Measurements from ENCODE around the gene TM9SF3.

TM9SF3 gene

DNA sequence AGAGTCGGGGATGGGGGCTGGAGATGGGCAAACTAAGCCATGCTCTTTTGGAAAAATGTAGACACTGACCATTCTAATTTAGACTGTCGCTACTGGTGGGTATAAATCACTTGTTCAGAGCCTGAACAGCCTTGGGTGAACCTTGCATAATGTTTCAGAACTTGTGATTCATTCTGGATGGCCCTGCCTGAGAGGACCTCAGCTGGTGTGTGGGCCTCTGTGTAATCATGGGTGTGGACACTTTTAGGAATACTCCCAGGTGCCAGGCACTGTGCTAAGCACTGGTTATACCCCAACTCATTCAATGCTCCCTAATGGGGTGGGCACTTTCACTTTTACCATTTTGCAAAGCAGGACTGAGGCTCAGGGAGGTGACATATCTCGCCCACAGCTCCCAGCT is 26.8 kb upstream of the TM9SF3 start:
- CTCF ChIA-PET = no interaction called here
- Histone ChIP-seq H3K4me3 (ENCODE audit: control insufficient read depth in 1 of 7, extremely low read depth in 1 of 7, insufficient read depth in 4 of 7, low read depth in 2 of 7, low read length in 6 of 7) (no peak overlapping the region), H3K27me3 (replicated peaks in 2 of 5; ENCODE audit: control insufficient read depth in 4 of 5, insufficient read depth in 5 of 5, low read length in 4 of 5) (no peaks in the 10 kb centered on the region), H3K4me1 (ENCODE audit: control extremely low read depth in 1 of 4, control insufficient read depth in 4 of 4, insufficient read depth in 4 of 4, low read length in 3 of 4) (peaks cover 0 to 5% (median 0%) of the 10 kb centered on the region in 4 experiments), H3K27ac (ENCODE audit: insufficient read depth in 1 of 2, low read depth in 1 of 2, low read length in 2 of 2, poor library complexity in 1 of 2, severe bottlenecking in 2 of 2) (no peak overlapping the region), H3K9me3 (ENCODE audit: control extremely low read depth in 1 of 5, control insufficient read depth in 4 of 5, insufficient read depth in 2 of 5, low read depth in 1 of 5, low read length in 4 of 5) (no peaks in the 10 kb centered on the region), H3K36me3 (ENCODE audit: control insufficient read depth in 4 of 4, insufficient read depth in 4 of 4, low read length in 3 of 4) (peaks cover 17 to 80% (median 57%) of the 10 kb centered on the region in 4 experiments)
- POLR2A ChIA-PET = no interaction called here
- DNase-seq = no peak
- 95% methylated on average over 3 of the region's 3 CpGs for WGBS (ENCODE audit: insufficient coverage)

- no peaks in the 10 kb centered on the region for H3K27me3 ChIP-seq (replicated peaks in 2 of 5; ENCODE audit: control insufficient read depth in 4 of 5, insufficient read depth in 5 of 5, low read length in 4 of 5)
- H3K4me3 ChIP-seq (ENCODE audit: control insufficient read depth in 1 of 7, extremely low read depth in 1 of 7, insufficient read depth in 4 of 7, low read depth in 2 of 7, low read length in 6 of 7) = no peak overlapping the region
- H3K9me3 ChIP-seq (ENCODE audit: control extremely low read depth in 1 of 5, control insufficient read depth in 4 of 5, insufficient read depth in 2 of 5, low read depth in 1 of 5, low read length in 4 of 5) = no peaks in the 10 kb centered on the region
- no peak for DNase-seq
- peaks cover 21 to 81% (median 61%) of the 10 kb centered on the region in 4 experiments for H3K36me3 ChIP-seq (ENCODE audit: control insufficient read depth in 4 of 4, insufficient read depth in 4 of 4, low read length in 3 of 4)
- H3K4me1 ChIP-seq (ENCODE audit: control extremely low read depth in 1 of 4, control insufficient read depth in 4 of 4, insufficient read depth in 4 of 4, low read length in 3 of 4) = peaks cover 0 to 5% (median 0%) of the 10 kb centered on the region in 4 experiments
- CTCF ChIA-PET = no interaction called here
- POLR2A ChIA-PET = interaction anchor here (0.6 kb wide), 1 partner anchor 177 kb away, joined by 3 read pairs; no protein-coding TSS in a partner anchor
- 97% methylated on average over 5 of the region's 8 CpGs for WGBS (ENCODE audit: insufficient coverage)
- no peak overlapping the region for H3K27ac ChIP-seq (ENCODE audit: insufficient read depth in 1 of 2, low read depth in 1 of 2, low read length in 2 of 2, poor library complexity in 1 of 2, severe bottlenecking in 2 of 2)
Measured at GRCh38 chr10:96612055-96612830, 25.4 kb upstream of the TM9SF3 start.

- H3K9me3 ChIP-seq (ENCODE audit: control extremely low read depth in 1 of 5, control insufficient read depth in 4 of 5, insufficient read depth in 2 of 5, low read depth in 1 of 5, low read length in 4 of 5) = no peaks in the 10 kb centered on the region
- ChIA-PET POLR2A (interaction anchor here (0.6 kb wide), 1 partner anchor 13 kb away, joined by 3 read pairs; no protein-coding TSS in a partner anchor), CTCF (interaction anchor here (0.7 to 1.3 kb wide), 2 partner anchors 29 to 415 kb away, joined by 3 to 4 read pairs; no protein-coding TSS in a partner anchor)
- H3K4me3 ChIP-seq (ENCODE audit: control insufficient read depth in 1 of 7, extremely low read depth in 1 of 7, insufficient read depth in 4 of 7, low read depth in 2 of 7, low read length in 6 of 7) = no peak overlapping the region
- H3K36me3 ChIP-seq (ENCODE audit: control insufficient read depth in 4 of 4, insufficient read depth in 4 of 4, low read length in 3 of 4) = peaks cover 18 to 80% (median 57%) of the 10 kb centered on the region in 4 experiments
- peaks cover 0 to 5% (median 0%) of the 10 kb centered on the region in 4 experiments for H3K4me1 ChIP-seq (ENCODE audit: control extremely low read depth in 1 of 4, control insufficient read depth in 4 of 4, insufficient read depth in 4 of 4, low read length in 3 of 4)
- H3K27me3 ChIP-seq (replicated peaks in 2 of 5; ENCODE audit: control insufficient read depth in 4 of 5, insufficient read depth in 5 of 5, low read length in 4 of 5) = no peaks in the 10 kb centered on the region
- no peak overlapping the region for H3K27ac ChIP-seq (ENCODE audit: insufficient read depth in 1 of 2, low read depth in 1 of 2, low read length in 2 of 2, poor library complexity in 1 of 2, severe bottlenecking in 2 of 2)
- 96% methylated on average over 3 of the region's 6 CpGs for WGBS (ENCODE audit: insufficient coverage)
- no peak for DNase-seq
Measured at GRCh38 chr10:96610817-96611216, 24.0 kb upstream of the TM9SF3 start.

DNA sequence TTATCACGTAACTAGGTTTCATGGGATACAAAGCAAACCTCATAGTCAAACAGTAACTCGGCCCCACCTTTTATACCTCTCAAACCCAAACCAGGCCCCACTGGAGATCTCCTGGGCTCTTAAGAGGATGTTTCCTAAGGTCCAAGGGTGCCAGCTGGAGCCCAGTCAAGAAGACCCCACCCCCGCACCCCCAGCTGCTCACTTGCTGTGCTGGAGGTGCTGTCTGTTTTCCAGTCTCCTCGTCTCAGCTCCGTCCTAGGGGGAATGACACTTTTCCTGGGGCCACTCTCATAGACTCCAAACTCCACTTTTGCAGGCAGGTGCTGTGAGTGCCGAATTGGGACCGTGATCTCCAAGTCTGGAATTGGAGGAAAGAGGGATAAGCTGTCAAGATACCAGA is 22.7 kb upstream of the TM9SF3 start:
- POLR2A ChIA-PET = interaction anchor here (1.5 kb wide), 1 partner anchor 22 kb away, joined by 3 read pairs; no protein-coding TSS in a partner anchor

GRCh38 chr10:96608805-96609204 is 22.0 kb upstream of the TM9SF3 start:
- 100% methylated on average over 5 of the region's 5 CpGs for WGBS (ENCODE audit: insufficient coverage)
- peaks cover 0 to 5% (median 0%) of the 10 kb centered on the region in 4 experiments for H3K4me1 ChIP-seq (ENCODE audit: control extremely low read depth in 1 of 4, control insufficient read depth in 4 of 4, insufficient read depth in 4 of 4, low read length in 3 of 4)
- no peaks in the 10 kb centered on the region for H3K9me3 ChIP-seq (ENCODE audit: control extremely low read depth in 1 of 5, control insufficient read depth in 4 of 5, insufficient read depth in 2 of 5, low read depth in 1 of 5, low read length in 4 of 5)
- CTCF ChIA-PET = interaction anchor here (1.0 to 2.1 kb wide), 4 partner anchors 8 to 24 kb away, joined by 3 to 5 read pairs (median 4); no protein-coding TSS in a partner anchor
- no peak overlapping the region for H3K4me3 ChIP-seq (ENCODE audit: control insufficient read depth in 1 of 7, extremely low read depth in 1 of 7, insufficient read depth in 4 of 7, low read depth in 2 of 7, low read length in 6 of 7)
- POLR2A ChIA-PET = interaction anchor here (1.5 kb wide), 1 partner anchor 22 kb away, joined by 3 read pairs; no protein-coding TSS in a partner anchor
- H3K36me3 ChIP-seq (ENCODE audit: control insufficient read depth in 4 of 4, insufficient read depth in 4 of 4, low read length in 3 of 4) = peaks cover 17 to 74% (median 43%) of the 10 kb centered on the region in 4 experiments
- no peak overlapping the region for H3K27ac ChIP-seq (ENCODE audit: insufficient read depth in 1 of 2, low read depth in 1 of 2, low read length in 2 of 2, poor library complexity in 1 of 2, severe bottlenecking in 2 of 2)
- DNase-seq = no peak
- no peaks in the 10 kb centered on the region for H3K27me3 ChIP-seq (replicated peaks in 2 of 5; ENCODE audit: control insufficient read depth in 4 of 5, insufficient read depth in 5 of 5, low read length in 4 of 5)

More for the DNA sequence above, 22.7 kb upstream of the TM9SF3 start:
- Histone ChIP-seq H3K4me1 (ENCODE audit: control extremely low read depth in 1 of 4, control insufficient read depth in 4 of 4, insufficient read depth in 4 of 4, low read length in 3 of 4) (peaks cover 0 to 5% (median 0%) of the 10 kb centered on the region in 4 experiments), H3K27ac (ENCODE audit: insufficient read depth in 1 of 2, low read depth in 1 of 2, low read length in 2 of 2, poor library complexity in 1 of 2, severe bottlenecking in 2 of 2) (no peak overlapping the region), H3K9me3 (ENCODE audit: control extremely low read depth in 1 of 5, control insufficient read depth in 4 of 5, insufficient read depth in 2 of 5, low read depth in 1 of 5, low read length in 4 of 5) (no peaks in the 10 kb centered on the region), H3K27me3 (replicated peaks in 2 of 5; ENCODE audit: control insufficient read depth in 4 of 5, insufficient read depth in 5 of 5, low read length in 4 of 5) (no peaks in the 10 kb centered on the region), H3K36me3 (ENCODE audit: control insufficient read depth in 4 of 4, insufficient read depth in 4 of 4, low read length in 3 of 4) (peaks cover 18 to 76% (median 48%) of the 10 kb centered on the region in 4 experiments), H3K4me3 (ENCODE audit: control insufficient read depth in 1 of 7, extremely low read depth in 1 of 7, insufficient read depth in 4 of 7, low read depth in 2 of 7, low read length in 6 of 7) (no peak overlapping the region)
- no peak for DNase-seq
- WGBS (ENCODE audit: insufficient coverage) = 93% methylated on average over 6 of the region's 7 CpGs
- CTCF ChIA-PET = interaction anchor here (1.2 to 2.1 kb wide), 4 partner anchors 9 to 34 kb away, joined by 3 to 5 read pairs (median 4); no protein-coding TSS in a partner anchor

DNA sequence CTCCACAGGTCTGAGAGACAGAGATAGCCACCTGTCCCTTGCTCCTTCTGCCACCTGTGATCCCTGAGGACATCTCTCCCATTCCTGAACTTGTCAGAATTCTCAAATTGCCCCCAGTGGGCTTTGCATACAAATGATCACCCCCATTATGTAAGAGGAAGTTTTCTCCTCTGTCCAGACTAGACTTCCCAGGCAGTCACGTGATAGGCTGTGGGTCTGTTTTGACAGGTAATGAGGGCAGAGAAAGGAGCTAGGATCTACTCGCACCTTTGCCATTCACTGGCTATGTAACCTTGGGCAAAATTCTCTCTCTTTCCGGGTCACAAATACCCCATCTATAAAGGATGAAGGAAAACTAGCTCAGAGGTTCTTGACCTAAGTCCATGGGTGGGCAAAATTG is 21.4 kb upstream of the TM9SF3 start:
- H3K36me3 ChIP-seq (ENCODE audit: control insufficient read depth in 4 of 4, insufficient read depth in 4 of 4, low read length in 3 of 4) = peaks cover 18 to 72% (median 40%) of the 10 kb centered on the region in 4 experiments
- WGBS (ENCODE audit: insufficient coverage) = 100% methylated on average over 1 of the region's 3 CpGs
- DNase-seq = no peak
- CTCF ChIA-PET = interaction anchor here (0.6 to 2.1 kb wide), 4 partner anchors 8 to 197 kb away, joined by 3 to 5 read pairs (median 4); no protein-coding TSS in a partner anchor
- POLR2A ChIA-PET = no interaction called here
- peaks cover 0 to 5% (median 0%) of the 10 kb centered on the region in 4 experiments for H3K4me1 ChIP-seq (ENCODE audit: control extremely low read depth in 1 of 4, control insufficient read depth in 4 of 4, insufficient read depth in 4 of 4, low read length in 3 of 4)
- H3K27ac ChIP-seq (ENCODE audit: insufficient read depth in 1 of 2, low read depth in 1 of 2, low read length in 2 of 2, poor library complexity in 1 of 2, severe bottlenecking in 2 of 2) = no peak overlapping the region
- H3K27me3 ChIP-seq (replicated peaks in 2 of 5; ENCODE audit: control insufficient read depth in 4 of 5, insufficient read depth in 5 of 5, low read length in 4 of 5) = no peaks in the 10 kb centered on the region
- no peak overlapping the region for H3K4me3 ChIP-seq (ENCODE audit: control insufficient read depth in 1 of 7, extremely low read depth in 1 of 7, insufficient read depth in 4 of 7, low read depth in 2 of 7, low read length in 6 of 7)
- no peaks in the 10 kb centered on the region for H3K9me3 ChIP-seq (ENCODE audit: control extremely low read depth in 1 of 5, control insufficient read depth in 4 of 5, insufficient read depth in 2 of 5, low read depth in 1 of 5, low read length in 4 of 5)

DNA sequence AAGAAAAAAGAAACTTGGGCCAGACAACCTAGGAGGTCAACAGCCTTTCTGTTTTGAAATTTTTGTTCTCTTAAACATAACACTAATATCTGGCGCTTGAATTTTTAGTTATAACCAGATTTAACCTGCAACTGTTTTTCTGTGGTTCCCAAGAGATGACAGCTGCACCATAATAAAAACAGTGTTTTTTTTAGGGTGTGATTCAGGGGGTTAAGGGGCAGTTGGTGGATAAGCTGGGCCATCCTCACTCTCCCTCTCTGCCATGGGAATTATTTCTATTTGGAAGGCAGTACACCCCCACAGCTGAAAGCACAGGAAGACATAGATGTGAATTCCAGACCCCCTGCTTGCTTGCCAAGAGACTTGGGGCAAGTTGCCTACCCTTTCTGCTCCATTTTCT is 20.1 kb upstream of the TM9SF3 start:
- Histone ChIP-seq H3K9me3 (ENCODE audit: control extremely low read depth in 1 of 5, control insufficient read depth in 4 of 5, insufficient read depth in 2 of 5, low read depth in 1 of 5, low read length in 4 of 5) (no peaks in the 10 kb centered on the region), H3K27me3 (replicated peaks in 2 of 5; ENCODE audit: control insufficient read depth in 4 of 5, insufficient read depth in 5 of 5, low read length in 4 of 5) (no peaks in the 10 kb centered on the region), H3K4me3 (ENCODE audit: control insufficient read depth in 1 of 7, extremely low read depth in 1 of 7, insufficient read depth in 4 of 7, low read depth in 2 of 7, low read length in 6 of 7) (no peak overlapping the region), H3K36me3 (ENCODE audit: control insufficient read depth in 4 of 4, insufficient read depth in 4 of 4, low read length in 3 of 4) (peaks cover 20 to 79% (median 50%) of the 10 kb centered on the region in 4 experiments), H3K4me1 (ENCODE audit: control extremely low read depth in 1 of 4, control insufficient read depth in 4 of 4, insufficient read depth in 4 of 4, low read length in 3 of 4) (peaks cover 0 to 5% (median 0%) of the 10 kb centered on the region in 4 experiments), H3K27ac (ENCODE audit: insufficient read depth in 1 of 2, low read depth in 1 of 2, low read length in 2 of 2, poor library complexity in 1 of 2, severe bottlenecking in 2 of 2) (no peak overlapping the region)
- ChIA-PET CTCF (no interaction called here), POLR2A (no interaction called here)
- 100% methylated on average over 1 of the region's 1 CpG for WGBS (ENCODE audit: insufficient coverage)
- DNase-seq = no peak
